SJCRH30 (cell line): ENCODE measurements around the gene NLE1. TPM values are rescaled to one million over a fixed set of nuclear protein-coding genes. Genes with fewer than 3 reads are reported as not detected.
"Not testable (repeated sequence)": the region's sequence is repeated elsewhere in the genome, so short reads cannot be mapped to it uniquely, and the experiment has no call there.

Experiments
- DNase-seq, 2 experiments: peaks; one replicate each; pipeline ENCODE4 v3.0.0-alpha.2; 2015 to 2020
- H3K27ac ChIP-seq: fragments of 250-450 bp; sonication (Bioruptor Pico); 2 replicates; pipeline ENCODE4 v1.5.1; 2020; ENCODE audit warnings: mild to moderate bottlenecking, moderate library complexity
- H3K27me3 ChIP-seq: fragments of 250-450 bp; sonication (Bioruptor Pico); 2 replicates; pipeline ENCODE4 v1.5.1; 2020; ENCODE audit warnings: mild to moderate bottlenecking, moderate library complexity
- H3K36me3 ChIP-seq: fragments of 250-450 bp; sonication (Bioruptor Pico); 2 replicates; pipeline ENCODE4 v1.5.1; 2020; ENCODE audit warnings: mild to moderate bottlenecking, moderate library complexity
- H3K4me1 ChIP-seq: fragments of 250-450 bp; sonication (Bioruptor Pico); 2 replicates; pipeline ENCODE4 v1.5.1; 2020; ENCODE audit warnings: mild to moderate bottlenecking, moderate library complexity
- H3K4me3 ChIP-seq: fragments of 250-450 bp; sonication (Bioruptor Pico); 2 replicates; pipeline ENCODE4 v1.5.1; 2020; ENCODE audit warnings: mild to moderate bottlenecking, moderate library complexity
- H3K9me3 ChIP-seq: fragments of 250-450 bp; sonication (Bioruptor Pico); replicated peaks from 2 replicates; pipeline ENCODE4 v1.5.1; 2020; ENCODE audit warnings: mild to moderate bottlenecking, moderate library complexity
- total RNA-seq: library from RNA; depleted of rRNA; stranded (reverse); fragments of >200 nt; shearing (Covaris generic); gene quantifications from 2 replicates; pipeline ENCODE4 v1.2.3, GENCODE V29; 2014

NLE1 gene
- total RNA-seq, 1 experiment from 2014 or later, result 23.9 TPM

DNA sequence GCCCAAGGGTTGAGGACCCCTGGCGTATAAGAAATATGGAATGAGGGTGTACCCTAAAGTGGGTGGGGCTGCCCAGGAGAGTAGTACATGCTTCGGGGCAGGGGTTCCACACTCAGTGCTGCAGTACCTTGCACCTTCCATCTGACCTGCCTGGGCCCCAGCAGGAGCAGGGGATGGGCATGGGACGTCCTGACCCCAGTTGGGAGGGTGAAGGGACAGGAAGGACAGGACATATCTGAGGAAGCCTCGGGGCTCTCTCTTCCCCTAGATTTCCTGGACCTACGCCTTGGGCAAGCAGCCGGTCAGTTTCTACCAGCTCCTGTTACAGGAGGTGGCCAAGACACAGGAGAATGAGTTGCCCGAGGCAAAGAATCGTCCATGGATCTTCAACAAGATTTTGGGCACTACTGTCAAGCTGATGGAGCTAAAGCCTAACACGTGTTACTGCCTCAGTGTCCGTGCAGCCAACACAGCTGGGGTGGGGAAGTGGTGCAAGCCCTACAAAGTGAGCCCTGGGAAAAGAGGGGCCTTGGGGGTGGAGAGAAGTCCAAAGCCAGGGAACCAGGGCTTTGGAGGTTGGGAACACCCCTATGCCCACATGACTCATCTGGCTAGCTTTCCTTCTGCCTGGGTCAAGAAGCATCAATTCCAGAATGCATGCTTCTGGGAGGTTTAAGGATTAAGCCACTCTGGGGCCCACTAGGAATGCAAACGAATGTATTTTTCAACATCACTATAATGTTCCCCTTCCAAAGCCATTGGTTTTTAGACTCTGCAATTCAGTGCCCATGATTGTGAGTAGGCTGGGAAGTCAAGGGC, 12.7 kb downstream of the NLE1 start:
- no peaks in the 10 kb centered on the region for H3K27me3 ChIP-seq
- DNase-seq, result no peak

DNA sequence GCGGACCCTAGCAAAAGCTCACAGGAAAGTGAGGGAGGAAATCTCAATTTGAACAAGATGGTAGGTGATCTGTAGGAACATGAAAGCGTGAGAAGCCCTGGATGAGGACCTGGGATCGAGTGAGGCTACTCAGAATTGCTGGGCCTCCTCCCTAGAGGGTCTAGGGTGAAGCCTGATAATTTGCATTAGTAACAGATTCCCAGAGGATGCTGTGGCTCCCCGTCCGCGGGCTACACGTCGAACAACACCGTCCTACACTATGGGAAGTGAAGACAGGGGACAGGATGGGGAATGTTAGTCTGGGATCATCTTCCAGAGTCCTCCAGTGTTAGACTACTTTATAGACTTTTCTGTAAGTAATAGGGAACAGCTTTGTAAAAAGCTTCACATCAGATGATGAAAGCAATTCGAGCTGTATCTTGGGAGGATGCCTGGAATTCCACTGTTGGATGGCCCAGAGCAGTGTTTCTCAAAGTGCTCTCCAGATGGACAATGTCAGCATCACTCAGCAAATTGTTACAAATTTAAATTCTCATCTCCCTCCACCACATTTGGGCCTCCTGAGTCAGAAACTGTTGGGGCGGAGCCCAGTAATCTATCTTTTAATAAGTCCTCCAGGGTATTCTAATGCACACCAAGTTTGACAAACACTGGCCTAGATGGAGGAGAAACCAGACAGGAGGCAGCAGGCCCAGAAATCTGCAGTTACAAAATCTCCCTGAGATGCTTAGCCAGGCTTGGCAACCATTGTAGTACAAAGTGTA, 14.2 kb downstream of the NLE1 start:
- Histone ChIP-seq H3K4me3 (no peak overlapping the region), H3K9me3 (no peaks in the 10 kb centered on the region), H3K27ac (no peak overlapping the region), H3K36me3 (peaks cover 23% of the 10 kb centered on the region), H3K27me3 (no peaks in the 10 kb centered on the region), H3K4me1 (peaks cover 21% of the 10 kb centered on the region)
- DNase-seq, result no peak

More for the DNA sequence above, 12.7 kb downstream of the NLE1 start:
- peaks cover 21% of the 10 kb centered on the region for H3K4me1 ChIP-seq
- peaks cover 34% of the 10 kb centered on the region for H3K36me3 ChIP-seq
- H3K4me3 ChIP-seq, result no peak overlapping the region
- no peaks in the 10 kb centered on the region for H3K9me3 ChIP-seq
- peak overlapping the region; percentile 48 for H3K27ac ChIP-seq

DNA sequence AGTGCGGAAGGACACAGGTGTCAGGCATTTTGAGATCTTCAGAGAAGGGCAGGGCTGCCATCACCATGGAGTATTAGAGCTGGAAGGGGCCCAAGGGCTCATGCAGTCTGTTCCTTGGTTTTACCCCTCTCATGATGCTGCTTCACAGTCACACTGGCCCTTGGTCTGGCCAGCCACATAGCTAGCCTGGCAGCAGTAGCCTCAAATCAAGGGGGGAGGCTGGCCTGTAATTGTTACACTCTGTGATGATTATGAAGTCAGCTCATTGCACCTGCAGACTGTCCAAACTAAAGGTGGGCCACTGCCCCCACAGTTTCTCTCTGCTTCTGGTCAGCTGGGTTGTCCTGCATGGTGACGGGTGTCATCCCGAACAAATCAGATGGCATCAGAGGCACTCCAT, 20.8 kb downstream of the NLE1 start, which contains the start of gene FNDC8:
Gene FNDC8 (plus strand): TSS at position 301 of the 400 bp plus-strand sequence. CDS start 79 bp downstream, at position 380.
- no peak within 1 kb of the TSS for H3K27ac ChIP-seq
- H3K36me3 ChIP-seq, result no peaks in the 10 kb centered on the region
- no peaks in the 10 kb centered on the region for H3K9me3 ChIP-seq
- DNase-seq, result no peak
- no peak within 1 kb of the TSS for H3K4me3 ChIP-seq
- H3K4me1 ChIP-seq, result peaks cover 2% of the 10 kb centered on the region; the same call in 1 of the 2 replicates
- H3K27me3 ChIP-seq, result no peaks in the 10 kb centered on the region

DNA sequence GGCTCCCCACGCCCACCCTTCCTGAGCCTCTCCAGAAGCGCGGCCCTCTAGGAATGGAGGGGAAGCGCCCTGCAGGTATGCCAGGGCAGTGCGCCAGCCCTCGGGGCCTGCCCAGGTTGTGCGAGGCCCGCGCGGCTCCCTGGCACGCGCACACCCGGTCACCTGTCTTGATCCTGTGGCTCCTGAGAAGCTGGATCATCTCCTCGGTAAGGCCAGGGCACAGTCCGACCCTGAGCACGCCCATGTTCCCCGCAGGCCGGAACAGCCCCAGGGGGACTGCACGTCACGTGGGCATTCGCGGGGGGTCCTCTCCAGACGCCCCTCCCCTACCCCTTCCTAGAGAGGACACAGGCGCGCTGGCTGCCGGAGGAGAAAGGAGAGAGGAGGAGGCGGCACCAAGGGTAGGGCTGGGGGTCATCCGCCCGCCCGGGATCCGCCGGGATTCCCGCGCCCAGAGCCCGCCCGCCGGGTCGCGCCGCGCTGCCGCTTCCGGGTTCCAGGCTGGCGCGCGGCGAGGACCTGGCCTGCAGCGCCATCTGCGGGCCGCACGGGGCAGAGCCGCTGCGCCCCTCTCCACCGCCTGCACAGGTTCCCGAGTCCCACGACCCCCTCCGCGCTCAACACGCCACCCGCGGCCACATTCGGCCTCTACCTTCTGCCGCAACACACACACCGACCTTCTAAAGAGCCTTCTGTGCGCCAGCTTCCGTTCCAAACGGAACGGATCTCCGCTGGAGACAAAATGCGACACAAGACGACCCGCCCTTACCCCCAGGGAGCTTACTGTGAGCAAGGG, 22.5 kb downstream of the NLE1 start, which contains the start of gene RAD51D:
Gene RAD51D (minus strand): TSS at position 491 of the 796 bp plus-strand sequence. CDS start 247 bp downstream, at position 244.
- H3K4me3 ChIP-seq, result peak within 1 kb of the TSS; percentile 73
- peak within 1 kb of the TSS; percentile 46 for H3K27ac ChIP-seq
- peak; percentile 84 to 86 for DNase-seq

DNA sequence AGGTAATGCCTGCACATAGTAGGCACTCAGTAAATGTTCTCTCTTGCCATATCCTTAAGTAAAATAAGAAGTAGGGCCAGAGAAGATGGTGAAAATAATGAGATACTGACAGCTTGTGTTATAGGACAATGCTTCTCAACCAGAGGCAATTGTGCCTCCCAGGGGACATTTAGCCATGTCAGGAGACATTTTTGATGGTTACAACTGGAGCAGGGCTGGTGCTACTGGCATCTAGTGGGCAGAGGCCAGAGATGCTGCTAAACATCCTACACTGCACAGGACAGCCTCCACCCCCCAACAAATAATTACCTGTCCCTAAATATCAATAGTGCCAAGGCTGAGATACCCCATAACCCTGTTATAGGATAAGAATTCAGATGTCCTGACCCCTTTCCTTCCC, 24.1 kb downstream of the NLE1 start:
- DNase-seq, result no peak
- H3K4me3 ChIP-seq, result no peak overlapping the region
- no peaks in the 10 kb centered on the region for H3K36me3 ChIP-seq
- H3K9me3 ChIP-seq, result no peaks in the 10 kb centered on the region
- H3K27ac ChIP-seq, result no peak overlapping the region
- H3K4me1 ChIP-seq, result peaks cover 2% of the 10 kb centered on the region; the same call in 1 of the 2 replicates
- no peaks in the 10 kb centered on the region for H3K27me3 ChIP-seq

More for the DNA sequence above, 22.5 kb downstream of the NLE1 start, which contains the start of gene RAD51D:
- Histone ChIP-seq H3K4me1 (peaks cover 2% of the 10 kb centered on the region; the same call in 1 of the 2 replicates), H3K27me3 (no peaks in the 10 kb centered on the region), H3K9me3 (no peaks in the 10 kb centered on the region), H3K36me3 (no peaks in the 10 kb centered on the region)

DNA sequence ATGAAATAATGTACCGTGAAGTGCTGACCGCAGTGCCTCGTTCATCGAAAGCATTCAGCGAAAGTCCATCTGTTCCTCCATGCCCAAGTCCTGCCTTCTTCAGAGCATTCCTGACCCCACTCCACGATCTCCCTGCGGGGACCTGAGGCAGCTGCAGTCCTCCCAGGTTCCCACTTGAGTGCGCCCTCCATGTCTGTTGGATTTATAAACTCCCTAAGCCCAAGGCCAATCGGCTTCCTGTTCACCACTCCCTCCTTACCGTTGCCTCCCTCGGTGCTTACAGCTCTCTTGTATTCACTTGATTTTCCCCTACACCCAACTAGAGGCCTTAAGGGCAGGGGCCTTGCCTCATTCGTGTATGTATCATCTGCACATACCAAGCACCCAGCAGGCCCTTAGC, 25.3 kb downstream of the NLE1 start:
- Histone ChIP-seq H3K27ac (no peak overlapping the region), H3K27me3 (no peaks in the 10 kb centered on the region), H3K4me3 (no peak overlapping the region), H3K4me1 (peaks cover 2% of the 10 kb centered on the region; the same call in 1 of the 2 replicates), H3K36me3 (0 out of 2 replicates have a peak, but pooled peaks cover 2% of the 10 kb centered on the region), H3K9me3 (no peaks in the 10 kb centered on the region)
- no peak for DNase-seq

DNA sequence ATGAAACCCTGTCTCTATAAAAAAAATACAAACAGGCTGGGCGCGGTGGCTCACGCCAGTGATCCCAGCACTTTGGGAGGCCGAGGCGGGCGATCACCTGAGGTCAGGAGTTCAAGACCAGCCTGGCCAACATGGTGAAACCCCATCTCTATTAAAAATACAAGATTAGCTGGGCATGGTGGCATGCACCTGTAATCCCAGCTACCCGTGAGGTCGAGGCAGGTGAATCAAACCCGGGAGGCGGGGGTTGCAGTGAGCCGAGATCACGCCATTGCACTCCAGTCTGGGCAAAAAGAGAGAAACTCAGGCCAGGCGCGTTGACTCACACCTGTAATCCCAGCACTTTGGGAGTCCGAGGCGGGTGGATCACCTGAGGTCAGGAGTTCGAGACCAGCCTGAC, 31.3 kb downstream of the NLE1 start:
- H3K4me3 ChIP-seq, DNase-seq: not testable (repeated sequence)

DNA sequence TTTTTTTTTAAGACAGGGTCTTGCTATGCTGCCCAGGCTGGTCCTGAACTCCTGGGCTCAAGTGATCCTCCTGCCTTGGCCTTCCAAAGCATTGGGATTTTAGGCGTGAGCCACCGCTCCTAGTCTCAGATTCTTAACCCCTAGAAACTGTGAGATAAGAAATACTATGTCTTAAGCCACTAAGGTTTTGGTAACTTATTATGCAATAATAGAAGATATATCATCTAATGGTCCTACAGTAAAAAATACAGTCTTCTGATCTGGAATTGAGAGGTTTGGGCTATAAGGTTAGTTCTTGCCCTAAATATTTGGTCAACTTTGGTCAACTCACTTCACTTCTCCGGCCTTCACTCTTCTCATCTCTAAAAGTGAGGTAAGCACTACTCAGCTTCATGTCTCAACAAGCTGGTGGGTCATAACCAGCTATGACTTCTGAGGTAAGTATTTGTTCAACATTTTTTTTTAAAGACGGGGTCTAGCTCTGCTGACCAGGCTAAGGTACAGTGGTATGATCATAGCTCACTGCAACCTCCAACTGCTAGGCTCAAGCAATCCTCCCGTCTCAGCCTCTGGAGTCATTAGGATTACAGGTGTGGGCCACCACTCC, 37.2 kb downstream of the NLE1 start:
- H3K4me3 ChIP-seq, result no peak overlapping the region
- no peak for DNase-seq
- no peaks in the 10 kb centered on the region; the same call in 1 of the 2 replicates for H3K9me3 ChIP-seq
- H3K27ac ChIP-seq, result no peak overlapping the region
- no peaks in the 10 kb centered on the region for H3K4me1 ChIP-seq
- H3K27me3 ChIP-seq, result no peaks in the 10 kb centered on the region
- H3K36me3 ChIP-seq, result peaks cover 12% of the 10 kb centered on the region

More for the DNA sequence above, 31.3 kb downstream of the NLE1 start:
- not testable (repeated sequence) for H3K36me3 ChIP-seq, H3K27ac ChIP-seq, H3K27me3 ChIP-seq, H3K4me1 ChIP-seq, H3K9me3 ChIP-seq

DNA sequence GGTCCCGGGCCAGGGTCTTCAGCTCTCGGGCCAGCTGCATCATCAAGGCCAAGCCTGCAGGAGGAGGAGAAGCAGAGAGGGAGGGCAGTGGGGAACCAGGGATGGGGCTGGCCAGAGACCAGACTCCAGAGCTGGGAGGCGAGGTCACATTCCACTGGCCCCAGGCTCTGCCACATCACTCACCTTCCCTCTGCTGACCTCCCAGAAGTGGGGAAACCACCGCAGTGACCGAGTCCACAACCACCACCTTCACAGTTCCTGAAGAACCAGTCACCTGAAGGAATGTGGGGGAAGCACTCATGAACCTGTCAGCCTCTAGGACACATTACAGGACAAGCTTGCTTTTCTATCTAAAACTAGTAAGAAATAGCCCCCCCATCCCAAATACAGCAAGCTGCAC, 38.8 kb downstream of the NLE1 start:
- no peaks in the 10 kb centered on the region for H3K27me3 ChIP-seq

DNA sequence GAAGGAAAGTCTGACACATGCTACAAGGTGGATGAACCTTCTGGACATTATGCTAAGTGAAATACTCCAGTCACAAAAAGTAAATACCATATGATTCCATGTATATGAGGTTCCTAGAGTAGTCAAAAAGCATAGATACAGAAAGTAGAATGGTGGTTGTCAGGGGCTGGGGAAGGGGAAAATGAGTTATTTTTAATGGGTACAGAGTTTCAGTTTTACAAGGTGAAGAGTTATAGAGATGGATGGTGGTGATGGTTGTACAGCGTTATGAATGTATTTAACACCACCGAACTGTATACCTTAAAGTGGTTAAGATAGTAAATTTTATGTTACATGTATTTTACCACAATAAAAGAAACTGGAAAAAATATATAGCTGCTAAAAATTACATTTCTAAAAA, 40.4 kb downstream of the NLE1 start:
- Histone ChIP-seq H3K27ac (no peak overlapping the region), H3K4me1 (no peaks in the 10 kb centered on the region), H3K4me3 (no peak overlapping the region), H3K36me3 (peaks cover 12% of the 10 kb centered on the region), H3K27me3 (no peaks in the 10 kb centered on the region), H3K9me3 (no peaks in the 10 kb centered on the region)
- DNase-seq, result no peak

More for the DNA sequence above, 38.8 kb downstream of the NLE1 start:
- Histone ChIP-seq H3K36me3 (peaks cover 12% of the 10 kb centered on the region), H3K4me3 (no peak overlapping the region), H3K27ac (no peak overlapping the region), H3K9me3 (no peaks in the 10 kb centered on the region; the same call in 1 of the 2 replicates), H3K4me1 (no peaks in the 10 kb centered on the region)
- DNase-seq, result no peak

DNA sequence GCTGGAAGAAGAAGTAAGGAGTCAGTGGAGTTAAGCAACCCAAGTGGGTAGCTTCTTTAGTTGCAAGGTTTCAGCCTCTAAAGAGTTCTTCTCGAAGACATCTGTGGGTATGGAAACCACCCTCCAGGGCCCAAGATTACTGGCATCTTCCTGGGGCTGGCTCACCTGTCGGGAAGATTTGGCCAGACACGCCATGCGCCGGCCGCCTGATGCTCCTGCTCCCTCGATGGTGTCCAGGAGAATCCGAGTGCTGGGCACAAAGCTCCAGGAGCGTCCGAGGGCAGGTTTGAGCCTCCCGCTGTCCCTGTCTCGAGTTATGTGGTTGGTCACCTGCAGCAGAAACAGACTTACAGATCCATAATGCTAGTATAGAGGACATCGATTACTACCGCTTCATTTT, 41.1 kb downstream of the NLE1 start:
- H3K27me3 ChIP-seq, result no peaks in the 10 kb centered on the region
- no peak overlapping the region for H3K4me3 ChIP-seq
- no peaks in the 10 kb centered on the region for H3K4me1 ChIP-seq
- no peak for DNase-seq
- no peak overlapping the region for H3K27ac ChIP-seq
- no peaks in the 10 kb centered on the region for H3K9me3 ChIP-seq
- H3K36me3 ChIP-seq, result peaks cover 11% of the 10 kb centered on the region

DNA sequence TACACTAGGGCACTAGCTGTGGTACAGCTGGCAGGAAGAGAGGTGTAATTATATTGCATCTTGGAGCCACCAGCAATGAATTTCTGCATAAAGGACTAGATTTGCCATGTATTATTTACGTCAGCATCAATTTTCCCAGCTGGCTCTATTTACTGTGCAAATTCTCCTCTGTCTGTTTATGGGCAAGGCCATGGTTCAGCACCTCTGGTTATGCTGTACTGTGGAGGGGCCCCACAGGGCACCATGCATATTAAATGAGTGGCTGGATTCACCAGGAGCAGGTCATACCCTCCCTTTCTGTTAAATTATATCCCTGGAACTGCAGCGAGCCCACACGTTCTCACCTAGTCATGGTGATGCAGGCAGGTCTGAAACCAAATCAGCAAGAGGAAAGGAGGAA, 42.2 kb downstream of the NLE1 start:
- Histone ChIP-seq H3K27ac (no peak overlapping the region), H3K4me3 (no peak overlapping the region), H3K27me3 (no peaks in the 10 kb centered on the region), H3K9me3 (no peaks in the 10 kb centered on the region), H3K4me1 (no peaks in the 10 kb centered on the region), H3K36me3 (peaks cover 6% of the 10 kb centered on the region; the same call in 1 of the 2 replicates)
- no peak for DNase-seq

DNA sequence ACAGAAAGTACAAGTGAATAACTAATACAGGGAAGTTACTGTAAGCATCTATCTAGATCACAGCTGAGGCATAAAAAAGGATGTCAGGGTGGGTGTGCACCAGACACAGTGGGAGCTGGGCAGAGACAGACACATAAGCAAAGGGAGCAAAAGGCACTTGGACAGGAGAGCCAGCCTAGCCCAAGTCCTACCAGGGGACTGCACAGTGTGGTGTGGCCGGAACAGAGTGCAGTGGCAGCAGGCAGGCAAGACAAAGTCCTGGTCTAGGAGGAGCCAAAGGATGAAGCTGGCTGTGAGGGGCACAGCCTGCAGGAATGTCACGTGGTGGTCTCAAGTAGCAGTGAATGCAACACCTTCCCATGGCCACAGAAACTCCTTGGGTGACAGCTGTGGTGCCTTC, 44.3 kb downstream of the NLE1 start:
- Histone ChIP-seq H3K9me3 (no peaks in the 10 kb centered on the region), H3K36me3 (peaks cover 6% of the 10 kb centered on the region; the same call in 1 of the 2 replicates), H3K27ac (no peak overlapping the region), H3K4me1 (no peaks in the 10 kb centered on the region), H3K4me3 (no peak overlapping the region), H3K27me3 (no peaks in the 10 kb centered on the region)
- no peak for DNase-seq

DNA sequence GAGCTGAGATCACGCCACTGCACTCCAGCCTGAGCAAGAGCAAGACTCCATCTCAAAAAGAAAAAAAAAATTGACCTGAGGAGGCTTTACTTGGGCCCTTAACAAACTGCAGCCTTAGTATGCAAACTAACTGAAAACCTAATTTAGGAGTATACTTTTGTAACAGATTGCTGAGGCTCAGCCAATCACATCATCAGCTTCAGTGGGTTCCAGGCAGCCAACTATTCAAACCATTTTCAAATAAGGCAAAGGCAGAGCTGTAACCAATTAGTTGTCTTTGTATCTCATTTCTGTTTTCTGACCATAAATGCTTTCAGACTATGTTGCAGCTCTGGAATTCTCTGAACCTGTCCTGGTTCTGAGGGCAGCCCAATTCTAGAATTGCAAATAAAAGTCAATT, 46.4 kb downstream of the NLE1 start:
- Histone ChIP-seq H3K4me1 (no peaks in the 10 kb centered on the region), H3K27me3 (no peaks in the 10 kb centered on the region), H3K4me3 (no peak overlapping the region), H3K9me3 (no peaks in the 10 kb centered on the region), H3K36me3 (0 out of 2 replicates have a peak, but pooled peaks cover 3% of the 10 kb centered on the region), H3K27ac (no peak overlapping the region)
- DNase-seq, result no peak
